Ascending aorta (tissue), 2 donors: ENCODE results near the gene TOR1AIP1. TPM values are rescaled to one million over a fixed set of nuclear protein-coding genes. Genes with fewer than 3 reads are reported as not detected.

Experiments
- DNase-seq, 2 donors: peaks; one replicate each; pipeline ENCODE4 v3.0.0-alpha.2; 2019; ENCODE audit warnings: low spot score in 2 of 2
- H3K27ac ChIP-seq, 2 donors: fragments of 200-600 bp; sonication (generic); one replicate each; pipeline ENCODE4 v1.5.1; 2016 to 2017; ENCODE audit warnings: mild to moderate bottlenecking in 1 of 2
- H3K27me3 ChIP-seq: fragments of 200-600 bp; sonication (generic); one replicate; pipeline ENCODE4 v1.5.1; 2017
- H3K36me3 ChIP-seq, 2 donors: fragments of 200-600 bp; sonication (generic); one replicate each; pipeline ENCODE4 v1.5.1; 2016
- H3K4me1 ChIP-seq, 2 donors: fragments of 200-600 bp; sonication (generic); one replicate each; pipeline ENCODE4 v1.5.1; 2016 to 2017; ENCODE audit warnings: mild to moderate bottlenecking in 1 of 2
- H3K4me3 ChIP-seq, 2 donors: fragments of 200-600 bp; sonication (generic); one replicate each; pipeline ENCODE4 v1.5.1; 2016 to 2017; ENCODE audit warnings: mild to moderate bottlenecking in 1 of 2
- H3K9me3 ChIP-seq, 2 donors: fragments of 200-600 bp; sonication (generic); one replicate each; pipeline ENCODE4 v1.5.1; 2016
- CTCF ChIP-seq, 3 experiments: fragments of 200-600 bp in 2 of 3; fragments of 450-650 bp in 1 of 3; sonication (generic) in 2 of 3; IDR thresholded peaks; one replicate each; pipeline ENCODE4 v1.5.1; 2016 to 2019; ENCODE audit warnings: antibody characterized with exemption in 3 of 3, mild to moderate bottlenecking in 1 of 3, moderate library complexity in 1 of 3
- intact Hi-C: fragments of 100-400 bp; cut with DNase I; formaldehyde crosslinking; loops from one replicate; pipeline ENCODE4 v1.15.1; 2023
- total RNA-seq: library from RNA; depleted of rRNA; stranded (reverse); fragments of >200 nt; gene quantifications from one replicate; pipeline ENCODE4 v1.1.0, GENCODE V29; 2016

TOR1AIP1 gene
- total RNA-seq, 1 donor from 2014 or later, result 46.6 TPM

- no peak for TF ChIP-seq CTCF (IDR thresholded peaks at IDR 0.05)
- Histone ChIP-seq H3K27ac (no peak overlapping the region), H3K9me3 (no peaks in the 10 kb centered on the region), H3K36me3 (peaks cover 53 to 58% of the 10 kb centered on the region in 2 donors), H3K27me3 (no peaks in the 10 kb centered on the region), H3K4me1 (no peaks in the 10 kb centered on the region), H3K4me3 (no peak overlapping the region)
- intact Hi-C loops, result loop anchor here (10.0 kb wide), 1 partner anchor 93 kb away; no protein-coding TSS in a partner anchor
- no peak for DNase-seq
Measured at GRCh38 chr1:179911812-179912211, 29.7 kb downstream of the TOR1AIP1 start.

DNA sequence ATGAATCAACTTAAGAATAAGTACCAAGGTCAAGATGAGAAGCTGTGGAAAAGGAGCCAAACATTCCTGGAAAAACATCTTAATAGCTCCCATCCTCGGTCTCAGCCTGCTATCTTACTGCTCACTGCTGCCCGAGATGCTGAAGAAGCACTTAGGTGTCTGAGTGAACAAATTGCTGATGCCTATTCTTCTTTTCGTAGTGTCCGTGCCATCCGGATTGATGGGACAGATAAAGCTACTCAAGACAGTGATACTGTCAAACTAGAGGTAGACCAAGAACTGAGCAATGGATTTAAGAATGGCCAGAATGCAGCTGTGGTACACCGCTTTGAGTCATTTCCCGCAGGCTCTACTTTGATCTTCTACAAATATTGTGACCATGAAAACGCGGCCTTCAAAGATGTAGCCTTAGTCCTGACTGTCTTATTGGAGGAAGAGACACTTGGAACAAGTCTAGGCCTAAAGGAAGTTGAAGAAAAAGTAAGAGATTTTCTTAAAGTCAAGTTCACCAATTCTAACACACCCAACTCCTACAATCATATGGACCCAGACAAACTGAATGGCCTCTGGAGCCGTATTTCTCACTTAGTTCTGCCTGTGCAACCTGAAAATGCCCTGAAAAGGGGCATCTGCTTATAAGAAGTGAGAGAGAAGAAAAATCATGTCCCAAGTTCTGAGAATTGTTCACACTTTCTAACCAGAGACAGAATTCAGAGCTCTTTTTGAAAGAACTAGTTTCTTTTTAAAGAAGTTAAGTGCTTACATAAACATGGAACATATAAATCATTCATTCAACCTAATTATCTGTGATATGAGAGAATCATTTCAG lies 35.7 kb downstream of the TOR1AIP1 start:
- Histone ChIP-seq H3K27ac (no peak overlapping the region), H3K9me3 (no peaks in the 10 kb centered on the region), H3K36me3 (peaks cover 44 to 62% of the 10 kb centered on the region in 2 donors), H3K4me3 (no peak overlapping the region), H3K27me3 (no peaks in the 10 kb centered on the region), H3K4me1 (no peaks in the 10 kb centered on the region)
- no peak for TF ChIP-seq CTCF (IDR thresholded peaks at IDR 0.05)
- DNase-seq, result no peak
- intact Hi-C loops, result loop anchor here (10.0 kb wide), 1 partner anchor 87 kb away; no protein-coding TSS in a partner anchor

DNA sequence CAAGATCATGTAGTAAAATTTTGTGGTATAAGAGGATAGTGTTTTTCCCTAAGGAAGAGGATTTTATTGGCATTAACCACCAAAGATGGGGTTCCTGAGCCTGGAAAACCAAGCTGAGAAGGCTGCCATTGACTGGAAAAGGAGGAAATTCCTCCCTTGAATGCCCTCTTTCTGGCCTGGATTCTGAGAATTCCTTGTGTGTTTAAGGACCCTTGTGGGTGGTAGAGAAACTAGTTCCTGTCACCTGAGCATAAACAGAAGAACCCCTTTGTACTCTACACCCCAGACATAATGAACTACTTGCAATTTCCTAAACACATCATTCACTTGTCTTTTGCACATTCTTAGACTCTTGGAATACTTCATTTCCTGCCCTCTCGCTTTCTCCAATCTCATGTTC lies 39.4 kb downstream of the TOR1AIP1 start:
- no peak overlapping the region for H3K27ac ChIP-seq
- no peak for TF ChIP-seq CTCF (IDR thresholded peaks at IDR 0.05)
- intact Hi-C loops, result no loop called here
- H3K36me3 ChIP-seq, result peaks cover 26 to 41% of the 10 kb centered on the region in 2 donors
- no peaks in the 10 kb centered on the region for H3K27me3 ChIP-seq
- no peaks in the 10 kb centered on the region for H3K4me1 ChIP-seq
- H3K4me3 ChIP-seq, result no peak overlapping the region
- DNase-seq, result no peak
- no peaks in the 10 kb centered on the region for H3K9me3 ChIP-seq

DNA sequence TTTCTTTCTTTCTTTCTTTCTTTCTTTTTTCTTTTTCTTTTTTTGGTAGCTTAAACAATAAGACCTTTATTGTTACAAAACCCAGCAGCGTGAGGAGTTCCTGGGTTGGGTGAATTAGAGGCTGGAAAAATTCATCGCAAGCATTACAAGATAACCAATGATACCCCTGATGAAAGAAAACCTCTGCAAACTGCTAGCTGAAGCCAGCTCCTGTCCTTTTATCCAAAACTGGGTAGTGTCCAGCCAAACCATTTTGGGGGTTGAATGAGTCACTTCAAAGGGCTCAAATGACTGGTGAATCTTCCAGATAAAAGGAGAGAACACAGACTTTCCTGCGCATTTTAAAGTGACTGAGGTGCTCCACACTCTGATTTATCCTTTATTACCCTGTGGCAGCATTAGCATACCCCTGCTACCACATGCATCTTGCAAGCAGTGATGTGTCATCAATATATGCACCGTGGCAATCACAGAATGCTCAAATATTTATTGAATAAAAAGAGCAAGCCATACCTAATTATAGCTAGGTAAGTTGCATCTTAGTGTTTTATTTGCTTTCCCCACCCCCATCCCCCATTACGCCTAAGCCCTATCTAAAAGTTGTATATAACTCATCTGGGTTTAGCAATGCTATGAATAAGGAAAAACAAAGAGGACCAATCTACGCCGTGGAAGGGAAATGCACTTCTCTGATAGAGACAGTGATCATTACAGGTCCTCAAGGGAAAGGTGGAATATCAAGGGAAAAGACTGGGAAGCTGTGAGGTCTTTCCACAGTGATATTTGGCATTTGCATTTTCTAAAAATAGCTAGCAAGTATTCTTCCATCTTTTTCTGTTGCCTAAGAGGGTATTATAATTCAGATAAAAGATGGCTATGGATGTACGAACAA lies 40.1 kb downstream of the TOR1AIP1 start:
- Histone ChIP-seq H3K4me1 (no peaks in the 10 kb centered on the region), H3K4me3 (no peak overlapping the region), H3K9me3 (no peaks in the 10 kb centered on the region), H3K36me3 (peaks cover 23 to 41% of the 10 kb centered on the region in 2 donors), H3K27ac (no peak overlapping the region), H3K27me3 (no peaks in the 10 kb centered on the region)
- intact Hi-C loops, result no loop called here
- DNase-seq, result no peak
- TF ChIP-seq CTCF (IDR thresholded peaks at IDR 0.05), result no peak

DNA sequence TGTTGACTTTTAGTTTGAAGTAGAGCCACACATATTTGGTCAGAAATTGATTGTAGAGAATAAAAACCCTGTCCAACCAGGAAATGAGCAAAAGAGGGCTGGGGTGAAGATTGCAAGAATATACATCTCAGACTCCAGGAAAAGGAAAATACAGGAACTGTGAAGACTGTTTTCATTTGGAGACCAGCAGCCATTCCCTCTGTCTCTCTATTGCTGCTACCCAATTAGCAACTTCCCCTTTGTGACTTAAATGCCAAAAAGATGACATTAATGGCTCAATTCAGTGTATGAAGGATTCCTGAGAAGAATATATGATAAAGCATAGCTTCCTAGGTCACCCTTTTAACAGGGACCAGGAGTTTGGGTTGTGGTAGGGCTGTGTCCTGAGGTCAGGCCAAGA lies 40.9 kb downstream of the TOR1AIP1 start:
- DNase-seq, result no peak
- Histone ChIP-seq H3K27ac (no peak overlapping the region), H3K27me3 (no peaks in the 10 kb centered on the region), H3K4me1 (no peaks in the 10 kb centered on the region), H3K36me3 (peaks cover 15 to 33% of the 10 kb centered on the region in 2 donors), H3K9me3 (no peaks in the 10 kb centered on the region), H3K4me3 (no peak overlapping the region)
- intact Hi-C loops, result no loop called here
- TF ChIP-seq CTCF (IDR thresholded peaks at IDR 0.05), result no peak
